A549 treated with AZD9567 at 1 μM for 4 hours (cell line): ENCODE results near the gene CNTN3. TPM values are rescaled to one million over a fixed set of nuclear protein-coding genes. Genes with fewer than 3 reads are reported as not detected.

Experiments
- total RNA-seq: library from RNA; stranded (reverse); fragments of 200-300 nt; extraction: Qiagen RNA extraction; gene quantifications from 5 replicates; pipeline ENCODE4 v1.2.3, GENCODE V29; 2022; ENCODE audit not compliant: insufficient read depth

The CNTN3 gene
- total RNA-seq = not detected in 5 replicates

DNA sequence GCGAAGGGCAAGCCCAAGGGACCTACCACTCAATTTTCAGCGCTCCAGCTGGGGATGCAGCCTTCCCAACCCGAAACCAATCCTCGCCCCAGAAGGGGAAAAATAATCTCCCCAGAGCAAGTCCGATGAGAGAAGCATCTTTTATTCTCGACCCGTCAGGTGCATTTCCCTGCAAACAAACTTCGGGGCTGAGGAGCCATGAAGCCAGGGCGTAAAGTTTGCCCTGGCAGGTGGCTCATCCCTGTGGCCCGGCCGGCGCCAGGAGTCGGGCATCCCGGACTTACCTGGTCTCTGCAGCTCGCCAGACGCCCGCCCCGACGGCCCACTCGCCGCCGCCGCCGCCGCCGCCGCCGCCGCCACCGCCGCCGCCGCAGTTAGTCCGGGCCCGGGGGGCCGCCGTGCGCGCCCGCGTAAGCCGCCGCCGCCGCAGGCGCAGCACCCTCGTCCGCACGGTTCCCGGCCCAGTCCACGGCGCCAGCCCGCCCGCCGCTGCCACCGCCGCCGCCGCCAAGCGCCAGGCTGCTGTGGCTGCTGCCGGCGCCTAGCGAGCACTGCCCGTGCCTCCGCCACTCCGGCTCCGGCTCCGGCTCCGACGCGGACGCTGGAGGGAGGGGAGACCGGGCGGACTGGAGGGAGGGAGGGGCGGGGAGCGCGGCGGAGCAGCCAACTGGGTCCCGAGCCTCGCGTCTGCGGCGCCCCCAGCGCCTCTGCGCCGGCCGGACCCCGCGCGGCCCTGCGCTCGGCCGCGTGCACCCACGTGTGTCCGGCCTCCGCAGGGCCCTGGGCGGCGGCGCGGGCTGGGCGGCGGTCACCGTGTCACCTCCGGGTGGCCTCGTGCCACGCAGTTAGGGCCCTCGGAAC, at the start of gene CNTN3:
Gene CNTN3 (minus strand): TSS at position 553 of the 861 bp plus-strand sequence. CDS start 93,547 bp downstream, outside the sequence.

